Astrocyte of the cerebellum (primary cell): ENCODE results near the gene TP53BP1.

Experiments used
- DNase-seq: peaks from one replicate; pipeline ENCODE4 v3.0.0-alpha.2; 2011; ENCODE audit warnings: low read depth
- H3K4me3 ChIP-seq: 2 replicates; pipeline ENCODE4 v1.5.1; 2011; ENCODE audit warnings: mild to moderate bottlenecking, low read depth, low read length, moderate library complexity
- CTCF ChIP-seq: IDR thresholded peaks from 2 replicates; pipeline ENCODE4 v1.5.1; 2012; ENCODE audit warnings: low read length, low read depth, moderate library complexity, mild to moderate bottlenecking; ENCODE audit errors: missing control alignments
- in situ Hi-C: cut with HindIII; loops from 2 replicates; pipeline ENCODE4 v1.10.0; 2017; ENCODE audit warnings: low sequenced_read_pairs

TP53BP1 gene

DNA sequence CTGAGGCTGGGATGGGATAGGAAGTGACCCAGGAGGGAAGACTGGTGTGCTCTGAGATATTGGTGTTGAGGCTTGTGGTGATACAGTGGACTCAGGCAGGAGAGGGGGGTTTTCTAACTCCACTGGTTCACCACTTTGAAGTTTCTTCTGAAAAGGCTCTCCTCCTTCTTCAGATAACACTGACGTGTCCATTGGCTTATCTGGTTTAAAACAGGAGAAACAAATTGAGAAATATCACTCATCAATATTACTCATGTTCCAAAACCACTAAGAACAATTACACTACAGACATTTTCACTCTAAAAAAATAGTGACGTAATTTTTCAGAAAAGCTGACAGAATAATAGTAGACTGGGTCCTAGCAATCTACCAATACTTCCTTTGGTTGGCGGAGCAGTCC, 23.1 kb downstream of the TP53BP1 start:
- in situ Hi-C loops = no loop called here
- DNase-seq = no peak
- no peak for TF ChIP-seq CTCF

GRCh38 chr15:43465100-43465499, 27.9 kb downstream of the TP53BP1 start:
- DNase-seq = no peak
- H3K4me3 ChIP-seq = no peak overlapping the region
- in situ Hi-C loops = no loop called here
- TF ChIP-seq CTCF = no peak

More for the DNA sequence above, 23.1 kb downstream of the TP53BP1 start:
- H3K4me3 ChIP-seq = no peak overlapping the region

GRCh38 chr15:43463998-43464397, 29.0 kb downstream of the TP53BP1 start:
- in situ Hi-C loops = no loop called here
- no peak overlapping the region for H3K4me3 ChIP-seq
- DNase-seq = no peak
- no peak for TF ChIP-seq CTCF

- no peak overlapping the region for H3K4me3 ChIP-seq
- in situ Hi-C loops = no loop called here
- no peak for TF ChIP-seq CTCF
- DNase-seq = no peak
Measured at GRCh38 chr15:43463507-43463906, 29.4 kb downstream of the TP53BP1 start.

DNA sequence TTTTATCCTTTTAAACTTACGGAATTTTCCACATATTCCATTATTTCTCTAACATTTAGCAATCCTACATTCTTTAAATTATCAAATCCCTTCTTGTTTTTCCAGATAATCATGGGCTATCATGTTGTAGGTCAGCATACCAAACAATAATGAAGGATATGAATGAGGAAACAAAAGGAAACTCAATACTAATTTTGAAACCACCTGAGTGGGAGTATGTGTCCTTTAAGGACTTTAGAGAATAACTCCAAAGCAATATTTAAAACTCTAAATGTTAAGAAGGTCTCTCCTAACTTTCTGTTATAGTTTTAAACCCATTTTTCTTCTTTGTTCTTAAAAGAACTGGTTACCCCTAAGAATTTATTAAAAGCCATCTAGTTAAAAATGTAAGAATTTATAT, 43.0 kb downstream of the TP53BP1 start:
- DNase-seq = no peak

DNA sequence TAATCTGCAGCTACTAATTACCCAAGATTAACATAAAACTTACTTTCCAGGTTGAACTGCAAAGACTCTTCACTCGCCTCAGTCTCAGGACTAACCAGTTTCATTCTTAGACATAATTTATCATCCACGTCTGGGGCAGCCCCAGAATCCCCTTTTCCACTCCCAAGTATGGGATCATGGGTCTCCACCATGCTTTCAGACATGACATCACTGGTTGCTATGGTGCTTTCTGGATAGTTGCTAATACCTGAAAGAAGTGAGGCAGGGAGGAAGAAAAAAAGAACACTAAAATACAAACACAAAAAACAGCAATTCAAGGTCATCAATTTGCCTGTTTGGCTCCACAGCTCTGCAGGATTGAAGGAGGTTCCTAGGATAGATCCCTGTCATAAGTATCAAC, 46.6 kb downstream of the TP53BP1 start:
- in situ Hi-C loops = no loop called here
- DNase-seq = no peak
- TF ChIP-seq CTCF = no peak

More for the DNA sequence above, 43.0 kb downstream of the TP53BP1 start:
- no peak overlapping the region for H3K4me3 ChIP-seq
- in situ Hi-C loops = no loop called here
- no peak for TF ChIP-seq CTCF

DNA sequence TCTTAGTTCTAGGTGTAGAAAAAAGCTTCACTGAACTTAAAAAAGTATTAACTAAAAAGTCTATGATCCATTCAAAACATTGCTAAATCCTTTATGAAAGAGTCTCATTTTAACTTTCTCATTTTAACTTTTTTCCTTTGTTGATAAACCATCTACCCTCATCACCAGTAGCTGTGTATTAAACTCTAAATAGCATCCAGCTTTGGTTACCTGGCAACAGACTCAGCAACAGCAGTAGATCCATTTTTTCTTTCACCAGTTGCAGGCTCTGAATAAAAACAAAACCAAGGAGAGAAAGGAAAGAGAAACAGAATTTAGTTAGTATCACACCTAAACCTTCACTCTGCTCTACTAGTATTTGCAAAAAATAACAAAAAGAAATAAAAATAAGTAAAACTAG, 51.6 kb downstream of the TP53BP1 start:
- no peak for TF ChIP-seq CTCF
- peak; percentile 13 for DNase-seq
- in situ Hi-C loops = no loop called here
- H3K4me3 ChIP-seq = no peak overlapping the region

More for the DNA sequence above, 46.6 kb downstream of the TP53BP1 start:
- H3K4me3 ChIP-seq = no peak overlapping the region
